ENCODE results near the gene INCENP.

The INCENP gene

DNA sequence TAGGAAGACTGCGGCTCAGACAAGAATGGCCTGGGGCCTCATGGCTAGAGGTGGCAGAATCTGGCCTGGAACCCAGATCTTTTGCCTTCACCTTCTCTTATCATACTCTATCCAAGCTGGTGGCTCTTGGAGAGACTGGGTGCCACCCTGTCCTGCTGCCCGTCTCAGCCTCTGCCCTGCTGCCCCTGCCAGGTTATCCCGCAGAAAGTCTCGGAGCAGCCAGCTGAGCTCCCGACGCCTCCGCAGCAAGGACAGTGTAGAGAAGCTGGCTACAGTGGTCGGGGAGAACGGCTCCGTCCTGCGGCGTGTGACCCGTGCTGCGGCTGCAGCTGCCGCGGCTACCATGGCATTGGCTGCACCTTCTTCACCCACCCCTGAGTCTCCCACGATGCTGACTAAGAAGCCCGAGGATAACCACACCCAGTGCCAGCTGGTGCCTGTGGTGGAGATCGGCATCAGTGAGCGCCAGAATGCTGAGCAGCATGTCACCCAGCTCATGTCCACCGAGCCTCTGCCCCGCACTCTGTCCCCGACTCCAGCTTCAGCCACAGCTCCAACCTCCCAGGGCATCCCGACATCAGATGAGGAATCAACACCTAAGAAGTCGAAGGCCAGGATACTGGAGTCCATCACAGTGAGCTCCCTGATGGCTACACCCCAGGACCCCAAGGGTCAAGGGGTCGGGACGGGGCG lies 5.9 kb downstream of the INCENP start:
- H3K4me3 ChIP-seq (ENCODE audit: low read depth, low read length), result no peak overlapping the region
- TF ChIP-seq, protein P1, sequence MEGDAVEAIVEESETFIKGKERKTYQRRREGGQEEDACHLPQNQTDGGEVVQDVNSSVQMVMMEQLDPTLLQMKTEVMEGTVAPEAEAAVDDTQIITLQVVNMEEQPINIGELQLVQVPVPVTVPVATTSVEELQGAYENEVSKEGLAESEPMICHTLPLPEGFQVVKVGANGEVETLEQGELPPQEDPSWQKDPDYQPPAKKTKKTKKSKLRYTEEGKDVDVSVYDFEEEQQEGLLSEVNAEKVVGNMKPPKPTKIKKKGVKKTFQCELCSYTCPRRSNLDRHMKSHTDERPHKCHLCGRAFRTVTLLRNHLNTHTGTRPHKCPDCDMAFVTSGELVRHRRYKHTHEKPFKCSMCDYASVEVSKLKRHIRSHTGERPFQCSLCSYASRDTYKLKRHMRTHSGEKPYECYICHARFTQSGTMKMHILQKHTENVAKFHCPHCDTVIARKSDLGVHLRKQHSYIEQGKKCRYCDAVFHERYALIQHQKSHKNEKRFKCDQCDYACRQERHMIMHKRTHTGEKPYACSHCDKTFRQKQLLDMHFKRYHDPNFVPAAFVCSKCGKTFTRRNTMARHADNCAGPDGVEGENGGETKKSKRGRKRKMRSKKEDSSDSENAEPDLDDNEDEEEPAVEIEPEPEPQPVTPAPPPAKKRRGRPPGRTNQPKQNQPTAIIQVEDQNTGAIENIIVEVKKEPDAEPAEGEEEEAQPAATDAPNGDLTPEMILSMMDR (IDR thresholded peaks at IDR 0.05; ENCODE audit: borderline replicate concordance, insufficient read depth, low read depth, low read length), result no peak

- H3K4me3 ChIP-seq (ENCODE audit: low read depth, low read length), result no peak overlapping the region
- TF ChIP-seq, protein P1 (IDR thresholded peaks at IDR 0.05; ENCODE audit: borderline replicate concordance, insufficient read depth, low read depth, low read length), result no peak
Measured at GRCh38 chr11:62130283-62131169, 6.7 kb downstream of the INCENP start.

DNA sequence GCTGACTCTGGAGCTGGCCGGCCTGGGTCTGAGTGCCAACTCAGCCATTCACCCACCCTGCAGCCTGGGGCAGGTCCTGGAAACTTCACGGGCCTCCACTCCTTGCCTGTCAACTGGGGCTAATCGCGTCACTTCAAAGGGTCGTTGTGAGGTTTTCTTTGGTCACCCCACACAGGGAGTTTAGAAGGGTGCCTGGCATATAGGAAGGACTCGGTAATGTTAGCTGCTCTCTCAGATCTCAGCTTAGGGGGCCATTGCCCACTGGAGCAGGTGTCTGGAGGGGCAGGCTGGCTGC lies 7.3 kb downstream of the INCENP start:
- H3K4me3 ChIP-seq (ENCODE audit: low read depth, low read length), result no peak overlapping the region
- TF ChIP-seq, protein P1 (IDR thresholded peaks at IDR 0.05; ENCODE audit: borderline replicate concordance, insufficient read depth, low read depth, low read length), result no peak

- TF ChIP-seq, protein P1 (IDR thresholded peaks at IDR 0.05; ENCODE audit: borderline replicate concordance, insufficient read depth, low read depth, low read length), result no peak
- no peak overlapping the region for H3K4me3 ChIP-seq (ENCODE audit: low read depth, low read length)
Measured at GRCh38 chr11:62132191-62132590, 8.4 kb downstream of the INCENP start.

GRCh38 chr11:62132689-62133293 lies 9.0 kb downstream of the INCENP start:
- TF ChIP-seq, protein P1 (IDR thresholded peaks at IDR 0.05; ENCODE audit: borderline replicate concordance, insufficient read depth, low read depth, low read length), result no peak
- no peak overlapping the region for H3K4me3 ChIP-seq (ENCODE audit: low read depth, low read length)

DNA sequence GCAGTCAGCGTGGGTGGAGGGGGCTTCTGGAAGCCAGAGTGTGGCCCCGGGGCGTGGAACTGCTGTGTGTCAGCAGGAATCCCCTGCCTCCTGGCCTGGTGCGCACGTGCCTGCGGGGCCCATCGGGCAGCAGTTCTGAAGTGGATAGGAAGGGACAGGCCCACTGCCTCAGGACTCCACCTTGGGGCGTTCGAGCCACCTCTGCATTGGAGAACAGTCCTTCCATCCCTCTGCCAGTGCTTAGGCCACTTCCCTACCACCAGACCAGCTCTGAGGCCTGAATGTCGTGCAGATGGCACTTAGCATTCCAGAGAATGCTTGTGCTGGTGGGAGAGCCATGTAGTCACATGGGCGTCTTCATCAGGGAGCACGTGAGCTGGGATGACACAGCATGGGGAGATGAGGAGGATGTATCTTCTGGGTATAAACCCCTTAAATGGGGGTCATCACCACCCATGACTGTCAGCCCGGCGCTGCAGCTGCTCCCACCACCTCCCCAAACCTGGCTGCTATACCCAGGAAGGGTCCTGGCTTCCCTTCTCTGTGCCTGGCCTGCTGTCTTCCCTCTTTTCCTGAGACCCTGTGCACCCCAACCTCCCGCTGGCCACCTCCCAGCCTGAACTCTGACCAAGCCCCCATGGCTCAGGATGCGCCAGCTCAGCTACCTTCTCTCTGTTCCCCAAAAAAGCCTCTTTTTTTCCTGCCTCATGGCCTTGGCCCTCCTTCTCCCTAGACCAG lies 9.7 kb downstream of the INCENP start:
- TF ChIP-seq, protein P1 (IDR thresholded peaks at IDR 0.05; ENCODE audit: borderline replicate concordance, insufficient read depth, low read depth, low read length), result no peak
- H3K4me3 ChIP-seq (ENCODE audit: low read depth, low read length), result no peak overlapping the region
